ENCODE measurements around the gene CAMSAP3.

CAMSAP3 gene

DNA sequence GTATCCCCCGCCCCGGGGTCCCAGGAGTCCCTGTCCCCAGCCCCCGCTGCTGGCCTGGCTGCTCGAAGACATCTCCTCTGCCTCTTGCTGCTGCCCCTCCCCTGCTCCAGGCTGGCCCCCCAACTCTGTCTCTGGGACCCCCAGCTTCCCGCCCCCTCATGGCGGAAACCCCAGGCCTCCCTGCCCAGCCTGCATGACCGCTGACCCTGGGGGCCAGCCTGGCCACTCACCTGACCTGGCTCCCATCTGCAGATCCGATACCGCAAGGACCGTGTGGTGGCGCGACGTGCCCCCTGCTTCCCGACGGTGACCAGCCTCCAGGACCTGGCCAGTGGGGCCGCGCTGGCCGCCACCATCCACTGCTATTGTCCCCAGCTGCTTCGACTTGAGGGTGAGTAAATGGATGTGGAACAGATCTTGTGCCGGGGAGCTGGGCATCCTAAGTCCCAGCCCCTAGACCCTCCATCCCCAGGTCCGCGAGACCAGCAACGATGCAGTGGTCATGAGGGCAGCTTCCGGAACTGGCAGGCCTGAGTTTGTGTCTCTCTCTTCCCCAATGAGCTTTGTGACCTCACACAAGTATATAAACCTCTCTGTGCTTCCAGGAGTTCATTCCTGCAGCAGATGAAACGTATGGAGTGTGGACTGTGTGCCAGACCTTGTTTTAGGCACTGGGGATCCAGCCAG, 12.4 kb downstream of the CAMSAP3 start:
- no peak overlapping the region for H2AK5ac ChIP-seq (ENCODE audit: low read depth, low read length)
- no peak overlapping the region for H3K9ac ChIP-seq (ENCODE audit: low read depth, low read length, poor library complexity)
- no peak overlapping the region for H2BK15ac ChIP-seq (ENCODE audit: low read length)
- no peak overlapping the region for H4K8ac ChIP-seq (ENCODE audit: low read depth, low read length)
- peaks cover 3 to 7% of the 10 kb centered on the region in 2 donors for H3K36me3 ChIP-seq (replicated peaks in 1 of 2; ENCODE audit: control insufficient read depth in 2 of 2, insufficient read depth in 2 of 2, low read length in 2 of 2)
- H3K79me1 ChIP-seq (ENCODE audit: low read depth, low read length), result peaks cover 2% of the 10 kb centered on the region
- H3K18ac ChIP-seq (ENCODE audit: low read length), result no peak overlapping the region
- H3K4me2 ChIP-seq (ENCODE audit: insufficient read depth, low read length, poor library complexity, severe bottlenecking), result no peak overlapping the region
- H2BK120ac ChIP-seq (ENCODE audit: low read depth, low read length), result no peak overlapping the region
- no peaks in the 10 kb centered on the region for H3K9me3 ChIP-seq (replicated peaks in 1 of 2; ENCODE audit: control insufficient read depth in 2 of 2, insufficient read depth in 1 of 2, low read depth in 1 of 2, low read length in 2 of 2)
- no peaks in the 10 kb centered on the region for H3K27me3 ChIP-seq (ENCODE audit: control insufficient read depth in 3 of 3, insufficient read depth in 3 of 3, low read depth in 1 of 3, low read length in 3 of 3)
- no peak overlapping the region for H3K4ac ChIP-seq (ENCODE audit: low read length)
- H4K91ac ChIP-seq (ENCODE audit: low read depth, low read length, poor library complexity), result no peak overlapping the region
- DNase-seq (ENCODE audit: low spot score), result no peak
- peak overlapping the region; percentile 22 for H2BK12ac ChIP-seq (ENCODE audit: low read length)
- peak overlapping the region; percentile 73 for H3K23ac ChIP-seq (ENCODE audit: low read depth, low read length, poor library complexity)
- WGBS, 2 donors (ENCODE audit: extremely low coverage in 2 of 2, insufficient read length in 2 of 2, insufficient replicate concordance in 1 of 2), result no CpG with 5 or more reads among the region's 25 CpGs
- H3K27ac ChIP-seq (replicated peaks; ENCODE audit: low read length), result no peak overlapping the region
- no peak overlapping the region for H2AFZ ChIP-seq (ENCODE audit: low read length)
- no peak overlapping the region for H3K14ac ChIP-seq (ENCODE audit: low read length)
- peak overlapping the region; percentile 24 for H2BK5ac ChIP-seq (ENCODE audit: low read length)
- H3K4me1 ChIP-seq (ENCODE audit: control insufficient read depth in 2 of 2, insufficient read depth in 1 of 2, low read depth in 1 of 2, low read length in 2 of 2), result no peaks in the 10 kb centered on the region
- H3K4me3 ChIP-seq (ENCODE audit: low read length in 2 of 2), result no peak overlapping the region

DNA sequence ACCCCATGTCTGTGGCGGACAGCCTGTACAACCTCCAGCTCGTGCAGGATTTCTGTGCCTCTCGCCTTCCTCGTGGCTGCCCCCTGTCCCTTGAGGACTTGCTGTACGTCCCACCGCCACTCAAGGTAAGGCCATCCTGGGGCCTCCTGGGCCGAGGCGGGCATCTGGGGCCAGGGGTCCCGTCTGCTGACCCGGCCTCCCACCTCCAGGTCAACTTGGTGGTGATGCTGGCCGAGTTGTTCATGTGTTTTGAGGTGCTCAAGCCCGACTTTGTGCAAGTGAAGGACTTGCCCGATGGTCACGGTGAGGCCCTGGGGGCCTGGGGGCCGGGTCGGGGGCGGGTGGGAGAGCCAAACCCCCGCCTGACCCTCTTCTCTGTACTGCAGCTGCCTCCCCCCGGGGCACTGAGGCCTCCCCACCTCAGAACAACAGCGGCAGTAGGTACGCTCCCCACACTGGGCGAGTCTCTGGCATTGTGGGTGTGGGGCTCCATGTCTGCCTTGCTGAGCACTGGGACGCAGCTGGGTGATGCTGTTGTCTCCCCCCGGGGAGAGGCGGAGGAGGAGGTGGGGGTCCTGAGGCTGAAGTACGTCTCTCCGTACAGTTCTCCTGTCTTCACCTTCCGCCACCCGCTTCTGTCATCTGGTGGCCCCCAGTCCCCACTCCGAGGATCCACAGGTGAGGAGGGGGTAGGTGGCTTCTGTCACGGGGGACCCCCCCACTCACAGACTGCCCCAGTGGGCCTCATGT, 15.0 kb downstream of the CAMSAP3 start:
- H3K14ac ChIP-seq (ENCODE audit: low read length), result no peak overlapping the region
- H3K9me3 ChIP-seq (replicated peaks in 1 of 2; ENCODE audit: control insufficient read depth in 2 of 2, insufficient read depth in 1 of 2, low read depth in 1 of 2, low read length in 2 of 2), result no peaks in the 10 kb centered on the region
- no peak overlapping the region for H3K9ac ChIP-seq (ENCODE audit: low read depth, low read length, poor library complexity)
- no peak overlapping the region for H3K27ac ChIP-seq (replicated peaks; ENCODE audit: low read length)
- H2BK5ac ChIP-seq (ENCODE audit: low read length), result no peak overlapping the region
- H3K4ac ChIP-seq (ENCODE audit: low read length), result no peak overlapping the region
- H2BK120ac ChIP-seq (ENCODE audit: low read depth, low read length), result no peak overlapping the region
- no peak overlapping the region for H4K91ac ChIP-seq (ENCODE audit: low read depth, low read length, poor library complexity)
- H3K4me3 ChIP-seq (ENCODE audit: low read length in 2 of 2), result no peak overlapping the region
- H2BK15ac ChIP-seq (ENCODE audit: low read length), result no peak overlapping the region
- no peak overlapping the region for H2AFZ ChIP-seq (ENCODE audit: low read length)
- H3K4me1 ChIP-seq (ENCODE audit: control insufficient read depth in 2 of 2, insufficient read depth in 1 of 2, low read depth in 1 of 2, low read length in 2 of 2), result no peaks in the 10 kb centered on the region
- no peak overlapping the region for H3K18ac ChIP-seq (ENCODE audit: low read length)
- H3K79me1 ChIP-seq (ENCODE audit: low read depth, low read length), result peaks cover 2% of the 10 kb centered on the region
- peak overlapping the region; percentile 10 for H2BK12ac ChIP-seq (ENCODE audit: low read length)
- peaks cover 3 to 11% of the 10 kb centered on the region in 2 donors for H3K36me3 ChIP-seq (replicated peaks in 1 of 2; ENCODE audit: control insufficient read depth in 2 of 2, insufficient read depth in 2 of 2, low read length in 2 of 2)
- no peak for DNase-seq (ENCODE audit: low spot score)
- H2AK5ac ChIP-seq (ENCODE audit: low read depth, low read length), result no peak overlapping the region
- H3K27me3 ChIP-seq (ENCODE audit: control insufficient read depth in 3 of 3, insufficient read depth in 3 of 3, low read depth in 1 of 3, low read length in 3 of 3), result no peaks in the 10 kb centered on the region
- no peak overlapping the region for H4K8ac ChIP-seq (ENCODE audit: low read depth, low read length)
- H3K4me2 ChIP-seq (ENCODE audit: insufficient read depth, low read length, poor library complexity, severe bottlenecking), result no peak overlapping the region
- WGBS, 2 donors (ENCODE audit: extremely low coverage in 2 of 2, insufficient read length in 2 of 2, insufficient replicate concordance in 1 of 2), result no CpG with 5 or more reads among the region's 31 CpGs
- H3K23ac ChIP-seq (ENCODE audit: low read depth, low read length, poor library complexity), result no peak overlapping the region

DNA sequence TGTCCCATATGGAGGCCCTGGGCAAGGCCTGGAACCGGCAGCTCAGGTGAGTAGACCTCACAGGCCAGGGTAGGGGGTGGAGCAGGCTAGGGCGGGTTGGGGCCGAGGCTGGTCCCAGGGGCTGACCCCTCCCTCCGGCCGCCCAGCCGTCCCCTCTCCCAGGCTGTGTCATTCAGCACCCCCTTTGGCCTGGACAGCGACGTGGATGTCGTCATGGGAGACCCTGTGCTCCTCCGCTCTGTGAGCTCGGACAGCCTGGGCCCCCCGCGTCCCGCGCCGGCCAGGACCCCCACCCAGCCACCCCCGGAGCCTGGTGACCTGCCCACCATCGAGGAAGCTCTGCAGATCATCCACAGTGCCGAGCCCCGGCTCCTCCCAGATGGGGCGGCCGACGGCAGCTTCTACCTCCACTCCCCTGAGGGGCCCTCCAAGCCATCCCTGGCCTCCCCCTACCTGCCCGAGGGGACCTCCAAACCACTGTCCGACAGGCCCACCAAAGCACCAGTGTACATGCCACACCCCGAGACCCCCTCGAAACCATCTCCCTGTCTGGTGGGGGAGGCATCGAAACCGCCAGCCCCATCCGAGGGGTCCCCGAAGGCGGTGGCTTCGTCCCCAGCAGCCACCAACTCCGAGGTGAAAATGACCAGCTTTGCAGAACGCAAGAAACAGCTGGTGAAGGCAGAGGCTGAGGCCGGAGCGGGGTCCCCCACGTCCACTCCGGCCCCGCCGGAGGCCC, 16.0 kb downstream of the CAMSAP3 start:
- no peak for DNase-seq (ENCODE audit: low spot score)
- H3K4ac ChIP-seq (ENCODE audit: low read length), result no peak overlapping the region
- no peak overlapping the region for H4K91ac ChIP-seq (ENCODE audit: low read depth, low read length, poor library complexity)

More for the DNA sequence above, 16.0 kb downstream of the CAMSAP3 start:
- Histone ChIP-seq H2BK5ac (ENCODE audit: low read length) (no peak overlapping the region), H3K23ac (ENCODE audit: low read depth, low read length, poor library complexity) (no peak overlapping the region), H3K36me3 (replicated peaks in 1 of 2; ENCODE audit: control insufficient read depth in 2 of 2, insufficient read depth in 2 of 2, low read length in 2 of 2) (peaks cover 3 to 13% of the 10 kb centered on the region in 2 donors), H3K4me1 (ENCODE audit: control insufficient read depth in 2 of 2, insufficient read depth in 1 of 2, low read depth in 1 of 2, low read length in 2 of 2) (no peaks in the 10 kb centered on the region), H2BK12ac (ENCODE audit: low read length) (no peak overlapping the region), H3K27me3 (ENCODE audit: control insufficient read depth in 3 of 3, insufficient read depth in 3 of 3, low read depth in 1 of 3, low read length in 3 of 3) (no peaks in the 10 kb centered on the region), H2BK120ac (ENCODE audit: low read depth, low read length) (no peak overlapping the region), H3K79me1 (ENCODE audit: low read depth, low read length) (peaks cover 1% of the 10 kb centered on the region), H3K14ac (ENCODE audit: low read length) (no peak overlapping the region), H2AK5ac (ENCODE audit: low read depth, low read length) (no peak overlapping the region), H3K18ac (ENCODE audit: low read length) (no peak overlapping the region), H2BK15ac (ENCODE audit: low read length) (no peak overlapping the region), H3K4me2 (ENCODE audit: insufficient read depth, low read length, poor library complexity, severe bottlenecking) (no peak overlapping the region), H3K9ac (ENCODE audit: low read depth, low read length, poor library complexity) (no peak overlapping the region), H3K27ac (replicated peaks; ENCODE audit: low read length) (no peak overlapping the region), H3K4me3 (ENCODE audit: low read length in 2 of 2) (no peak overlapping the region), H4K8ac (ENCODE audit: low read depth, low read length) (no peak overlapping the region), H3K9me3 (replicated peaks in 1 of 2; ENCODE audit: control insufficient read depth in 2 of 2, insufficient read depth in 1 of 2, low read depth in 1 of 2, low read length in 2 of 2) (no peaks in the 10 kb centered on the region), H2AFZ (ENCODE audit: low read length) (no peak overlapping the region)
- no CpG with 5 or more reads among the region's 41 CpGs for WGBS, 2 donors (ENCODE audit: extremely low coverage in 2 of 2, insufficient read length in 2 of 2, insufficient replicate concordance in 1 of 2)
